CD4-positive, alpha-beta T cell (primary cell): ENCODE measurements around the gene KPTN. TPM values are rescaled to one million over a fixed set of nuclear protein-coding genes. Genes with fewer than 3 reads are reported as not detected.

Source experiments
- ATAC-seq: fragments of 200-7000 bp; cut with Tn5 transposase; one replicate; pipeline ENCODE4 v1.10.0; 2022; ENCODE audit warnings: mild to moderate bottlenecking; ENCODE audit not compliant: poor library complexity
- CTCF ChIA-PET: fragments of 350-600 bp; sonication (Branson Sonifier 250); formaldehyde crosslinking; loops from one replicate; lab custom pipeline; 2021; ENCODE audit warnings: antibody characterized with exemption, inconsistent platforms; lab: Charles Lee
- POLR2A ChIA-PET: fragments of 350-600 bp; sonication (Branson Sonifier 250); formaldehyde crosslinking; loops from one replicate; lab custom pipeline; 2021; ENCODE audit warnings: antibody characterized with exemption, inconsistent platforms; lab: Charles Lee
- DNase-seq, 14 experiments: peaks; one replicate each; pipeline ENCODE4 v3.0.0-alpha.2; 2013 to 2020; ENCODE audit warnings: mixed read lengths in 2 of 14
- H3K27ac ChIP-seq, 2 donors: one replicate each; pipeline versions ENCODE4 v1.5.1 to v1.7.0; 2013; ENCODE audit warnings: low read length in 2 of 2, low read depth in 1 of 2, mild to moderate bottlenecking in 1 of 2
- H3K27me3 ChIP-seq, 2 experiments: 1 replicate in 1 of 2; 2 replicates in 1 of 2; pipeline versions ENCODE4 v1.6.1 to v1.7.0; 2013; ENCODE audit warnings: low read length in 2 of 2, control low read depth in 1 of 2, mild to moderate bottlenecking in 1 of 2, moderate library complexity in 1 of 2; ENCODE audit not compliant: insufficient read depth in 2 of 2, control insufficient read depth in 1 of 2
- H3K36me3 ChIP-seq: one replicate; pipeline ENCODE4 v1.6.1; 2013; ENCODE audit warnings: low read length, control low read depth; ENCODE audit not compliant: insufficient read depth
- H3K4me1 ChIP-seq: one replicate; pipeline ENCODE4 v1.6.1; 2013; ENCODE audit warnings: low read length, control low read depth; ENCODE audit not compliant: insufficient read depth
- H3K4me3 ChIP-seq: one replicate; pipeline ENCODE4 v1.5.1; 2013; ENCODE audit warnings: mild to moderate bottlenecking, low read length, moderate library complexity
- H3K9me3 ChIP-seq, 2 experiments: 1 replicate in 1 of 2; 2 replicates in 1 of 2; pipeline versions ENCODE4 v1.6.1 to v1.7.0; 2013; ENCODE audit warnings: low read length in 2 of 2, mild to moderate bottlenecking in 2 of 2, control low read depth in 1 of 2, moderate library complexity in 1 of 2; ENCODE audit not compliant: control insufficient read depth in 1 of 2, insufficient read depth in 1 of 2
- H3K27ac Mint-ChIP-seq: one replicate; pipeline ENCODE4 v1.8.0; 2020; ENCODE audit warnings: mixed read lengths
- H3K27me3 Mint-ChIP-seq: one replicate; pipeline ENCODE4 v1.8.0; 2021; ENCODE audit warnings: mixed read lengths
- H3K36me3 Mint-ChIP-seq: one replicate; pipeline ENCODE4 v1.8.0; 2021; ENCODE audit warnings: low read depth, mixed read lengths
- H3K4me1 Mint-ChIP-seq: one replicate; pipeline ENCODE4 v1.8.0; 2021; ENCODE audit warnings: low read depth, mixed read lengths
- H3K4me3 Mint-ChIP-seq: one replicate; pipeline ENCODE4 v1.8.0; 2020; ENCODE audit warnings: mild to moderate bottlenecking, mixed read lengths
- H3K9me3 Mint-ChIP-seq: one replicate; pipeline ENCODE4 v1.8.0; 2020; ENCODE audit warnings: mixed read lengths
- CTCF ChIP-seq: fragments of 200-600 bp; IDR thresholded peaks from one replicate; pipeline ENCODE4 v1.8.0; 2022; ENCODE audit warnings: antibody characterized with exemption, mild to moderate bottlenecking
- intact Hi-C, 2 experiments: fragments of 100-400 bp; cut with DNase I in 1 of 2; cut with micrococcal nuclease in 1 of 2; formaldehyde crosslinking; loops; one replicate each; pipeline versions ENCODE4 v1.15.1 to v1.9.0; 2023 to 2025; cut with DNase I, micrococcal nuclease
- total RNA-seq, 174 experiments: library from RNA in 2 of 174; stranded (reverse) in 2 of 174; gene quantifications; one replicate each; pipeline ENCODE4 v1.2.3 and lab custom pipeline; 2021 to 2026

The KPTN gene
- total RNA-seq, 2 experiments from 2014 or later: 3.6 to 4.5 TPM

DNA sequence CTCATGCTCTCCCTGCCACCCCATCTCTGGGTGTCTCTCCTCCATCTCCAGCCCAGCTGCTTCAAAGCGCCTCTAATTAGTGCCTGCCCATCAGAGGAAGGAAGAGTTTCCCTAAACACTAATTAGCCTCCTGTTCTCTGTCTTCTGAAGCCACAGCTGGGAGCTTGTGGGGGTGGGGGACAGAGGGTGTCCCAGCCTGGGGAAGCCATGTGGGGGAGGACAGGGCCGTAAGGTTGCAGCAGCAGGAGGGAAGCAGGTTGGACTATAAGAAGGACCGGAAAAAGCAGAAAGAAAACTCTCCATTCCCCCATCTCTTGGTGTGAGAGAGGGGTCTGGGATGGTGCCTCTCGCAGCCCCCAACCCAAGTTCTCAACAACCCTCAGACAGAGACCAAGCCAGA, 38.5 kb downstream of the KPTN start:
- no peak for DNase-seq
- Histone ChIP-seq H3K4me3 (peak overlapping the region; percentile 17), H3K4me1 (peaks cover 51% of the 10 kb centered on the region), H3K27me3 (peaks cover 35 to 45% of the 10 kb centered on the region in 2 experiments), H3K9me3 (peaks cover 0 to 14% of the 10 kb centered on the region in 2 experiments), H3K27ac (no peak overlapping the region), H3K36me3 (no peaks in the 10 kb centered on the region)
- intact Hi-C loops: loop anchor here in 1 of 2 experiments (5.0 kb wide), 1 partner anchor 37 kb away; the partner anchor contains the start of gene KPTN
- ChIA-PET CTCF (interaction anchor here (3.6 kb wide), 1 partner anchor 70 kb away, joined by 13 read pairs; the partner anchor contains the start of gene NAPA), POLR2A (interaction anchor here (0.6 to 1.0 kb wide), 2 partner anchors 155 to 1802 kb away, joined by 3 read pairs; no protein-coding TSS in a partner anchor)
- Mint-ChIP-seq H3K27me3 (peaks cover 86% of the 10 kb centered on the region), H3K4me1 (peaks cover 53% of the 10 kb centered on the region), H3K4me3 (peak overlapping the region; percentile 72), H3K9me3 (no peaks in the 10 kb centered on the region), H3K27ac (no peak overlapping the region), H3K36me3 (no peaks in the 10 kb centered on the region)
- no peak for ATAC-seq
- no peak for TF ChIP-seq CTCF

DNA sequence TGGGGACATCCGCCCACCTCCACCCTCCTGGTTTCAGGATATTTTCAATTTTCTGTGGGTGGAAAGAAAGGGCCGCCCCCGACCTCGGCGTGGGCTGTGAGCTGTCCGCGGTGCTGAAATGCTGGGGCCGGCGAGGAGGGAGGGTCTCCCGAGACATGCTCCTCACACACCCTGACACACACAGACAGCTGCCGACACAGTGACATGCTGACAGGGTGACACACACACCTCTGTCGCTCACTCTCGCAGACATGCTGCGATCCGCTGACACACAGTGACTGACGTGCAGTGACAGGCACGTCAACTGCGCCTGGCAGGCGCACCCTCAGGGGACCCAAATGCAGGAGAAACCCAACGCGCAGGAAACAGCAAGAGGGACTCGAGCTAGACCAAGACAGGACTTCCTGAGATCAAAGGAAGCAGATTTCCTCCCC, 39.6 kb downstream of the KPTN start:
- POLR2A ChIA-PET: no interaction called here
- CTCF ChIA-PET: interaction anchor here (1.0 to 3.6 kb wide), 2 partner anchors 40 to 71 kb away, joined by 3 to 13 read pairs; partner anchors contain the start of genes KPTN and NAPA

GRCh38 chr19:47443331-47443730, 40.7 kb downstream of the KPTN start:
- H3K36me3 ChIP-seq: no peaks in the 10 kb centered on the region
- POLR2A ChIA-PET: no interaction called here
- Mint-ChIP-seq H3K36me3 (no peaks in the 10 kb centered on the region), H3K4me3 (no peak overlapping the region), H3K27me3 (peaks cover 86% of the 10 kb centered on the region), H3K27ac (no peak overlapping the region), H3K9me3 (no peaks in the 10 kb centered on the region), H3K4me1 (peaks cover 48% of the 10 kb centered on the region)
- no peak for DNase-seq
- H3K9me3 ChIP-seq: peaks cover 0 to 14% of the 10 kb centered on the region in 2 experiments
- no peak for TF ChIP-seq CTCF
- ATAC-seq: no peak
- H3K27me3 ChIP-seq: peaks cover 34 to 44% of the 10 kb centered on the region in 2 experiments
- no peak overlapping the region for H3K27ac ChIP-seq
- peaks cover 51% of the 10 kb centered on the region for H3K4me1 ChIP-seq
- intact Hi-C loops: no loop called here
- CTCF ChIA-PET: no interaction called here
- no peak overlapping the region for H3K4me3 ChIP-seq

More for the DNA sequence above, 39.6 kb downstream of the KPTN start:
- Mint-ChIP-seq H3K27ac (peak overlapping the region; percentile 18), H3K27me3 (peaks cover 85% of the 10 kb centered on the region), H3K36me3 (no peaks in the 10 kb centered on the region), H3K9me3 (no peaks in the 10 kb centered on the region), H3K4me3 (peak overlapping the region; percentile 46), H3K4me1 (peaks cover 48% of the 10 kb centered on the region)
- H3K4me3 ChIP-seq: no peak overlapping the region
- H3K9me3 ChIP-seq: peaks cover 0 to 14% of the 10 kb centered on the region in 2 experiments
- no peaks in the 10 kb centered on the region for H3K36me3 ChIP-seq
- peaks cover 35 to 45% of the 10 kb centered on the region in 2 experiments for H3K27me3 ChIP-seq
- no peak overlapping the region for H3K27ac ChIP-seq
- peak in 13 of 14 experiments; percentile 21 to 74 (median 41) for DNase-seq
- intact Hi-C loops: no loop called here
- peaks cover 51% of the 10 kb centered on the region for H3K4me1 ChIP-seq
- TF ChIP-seq CTCF: no peak
- ATAC-seq: peak; percentile 12
